ENCODE data around the gene MAPK8IP2. TPM values are rescaled to one million over a fixed set of nuclear protein-coding genes. Genes with fewer than 3 reads are reported as not detected.

Gene MAPK8IP2
- total and polyA plus RNA-seq, 2 donors (not counting 1 experiment from before 2014, with no cell fraction given), result 0.10 to 0.17 TPM

DNA sequence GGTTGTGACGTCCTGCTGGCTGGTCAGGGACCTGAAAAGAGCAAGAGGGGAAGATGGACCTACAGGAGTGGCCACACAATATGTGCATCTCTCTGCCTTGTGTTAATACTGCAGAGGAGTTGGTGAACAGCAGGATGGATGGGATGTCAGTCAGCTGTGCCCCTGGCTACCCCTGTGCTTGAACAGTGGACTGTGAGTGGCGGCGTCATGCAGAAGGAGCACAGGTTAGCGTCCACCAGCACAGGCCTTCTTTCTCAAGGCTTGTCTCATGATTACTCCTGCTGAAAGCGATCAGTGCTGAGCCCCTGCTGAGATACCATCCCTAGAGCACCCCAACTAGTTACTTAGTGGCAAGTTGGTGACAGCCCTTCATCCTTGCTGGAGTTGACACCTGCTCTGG lies 14.2 kb upstream of the MAPK8IP2 start:
- Histone ChIP-seq H3K9me3 (ENCODE audit: control insufficient read depth, insufficient read depth, low read depth, low read length) (no peaks in the 10 kb centered on the region), H3K9ac (ENCODE audit: insufficient read depth, low read length) (no peak overlapping the region), H4K20me1 (ENCODE audit: control insufficient read depth, extremely low read depth, insufficient read depth, low read length) (no peaks in the 10 kb centered on the region), H3K4me3 (replicated peaks in 1 of 4; ENCODE audit: control extremely low read depth in 1 of 4, insufficient read depth in 1 of 4, low read depth in 3 of 4, low read length in 4 of 4) (no peak overlapping the region), H3K36me3 (ENCODE audit: control insufficient read depth, insufficient read depth, low read length) (no peaks in the 10 kb centered on the region), H3K27me3 (ENCODE audit: control insufficient read depth, insufficient read depth, low read length) (no peaks in the 10 kb centered on the region), H2AFZ (ENCODE audit: low read length) (no peak overlapping the region), H3K4me1 (ENCODE audit: control insufficient read depth, extremely low read depth, insufficient read depth, low read length) (no peaks in the 10 kb centered on the region), H3K27ac (ENCODE audit: insufficient read depth, low read length) (no peak overlapping the region), H3K4me2 (ENCODE audit: extremely low read depth, insufficient read depth, low read length) (no peak overlapping the region), H3K79me2 (ENCODE audit: control insufficient read depth, insufficient read depth, low read length) (peaks cover 2% of the 10 kb centered on the region)
- no peak for DNase-seq (ENCODE audit: low read depth in 2 of 2)
- TF ChIP-seq EZH2 (IDR thresholded peaks at IDR 0.05; ENCODE audit: low read length, missing control alignments), result no peak
- TF ChIP-seq, protein P1, sequence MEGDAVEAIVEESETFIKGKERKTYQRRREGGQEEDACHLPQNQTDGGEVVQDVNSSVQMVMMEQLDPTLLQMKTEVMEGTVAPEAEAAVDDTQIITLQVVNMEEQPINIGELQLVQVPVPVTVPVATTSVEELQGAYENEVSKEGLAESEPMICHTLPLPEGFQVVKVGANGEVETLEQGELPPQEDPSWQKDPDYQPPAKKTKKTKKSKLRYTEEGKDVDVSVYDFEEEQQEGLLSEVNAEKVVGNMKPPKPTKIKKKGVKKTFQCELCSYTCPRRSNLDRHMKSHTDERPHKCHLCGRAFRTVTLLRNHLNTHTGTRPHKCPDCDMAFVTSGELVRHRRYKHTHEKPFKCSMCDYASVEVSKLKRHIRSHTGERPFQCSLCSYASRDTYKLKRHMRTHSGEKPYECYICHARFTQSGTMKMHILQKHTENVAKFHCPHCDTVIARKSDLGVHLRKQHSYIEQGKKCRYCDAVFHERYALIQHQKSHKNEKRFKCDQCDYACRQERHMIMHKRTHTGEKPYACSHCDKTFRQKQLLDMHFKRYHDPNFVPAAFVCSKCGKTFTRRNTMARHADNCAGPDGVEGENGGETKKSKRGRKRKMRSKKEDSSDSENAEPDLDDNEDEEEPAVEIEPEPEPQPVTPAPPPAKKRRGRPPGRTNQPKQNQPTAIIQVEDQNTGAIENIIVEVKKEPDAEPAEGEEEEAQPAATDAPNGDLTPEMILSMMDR (conservative IDR thresholded peaks at IDR 0.05 in 1 of 2, IDR thresholded peaks at IDR 0.05 in 1 of 2; ENCODE audit: low read depth in 1 of 2, low read length in 2 of 2), result no peak

DNA sequence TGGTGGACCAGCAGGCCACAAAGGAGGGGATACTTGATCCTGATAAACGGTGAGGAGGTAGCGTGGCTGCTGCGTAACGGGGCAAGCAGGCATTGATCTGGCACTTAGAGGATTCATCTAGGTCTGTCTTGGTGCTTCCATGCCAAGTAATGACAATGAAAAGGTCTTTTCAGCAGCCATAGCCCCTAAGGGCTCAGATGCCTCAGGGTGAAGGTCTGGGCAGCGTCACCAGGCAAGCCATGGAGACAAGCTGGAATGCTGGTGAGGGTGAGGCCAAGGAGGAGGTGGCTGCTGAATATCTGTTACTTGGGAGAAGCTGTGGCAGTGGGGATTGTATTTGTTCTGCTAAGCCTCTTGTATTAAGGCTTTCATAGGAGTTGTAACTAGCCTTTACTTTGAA lies 13.2 kb upstream of the MAPK8IP2 start:
- Histone ChIP-seq H3K79me2 (ENCODE audit: control insufficient read depth, insufficient read depth, low read length) (no peaks in the 10 kb centered on the region), H4K20me1 (ENCODE audit: control insufficient read depth, extremely low read depth, insufficient read depth, low read length) (no peaks in the 10 kb centered on the region), H2AFZ (ENCODE audit: low read length) (no peak overlapping the region), H3K27me3 (ENCODE audit: control insufficient read depth, insufficient read depth, low read length) (no peaks in the 10 kb centered on the region), H3K4me1 (ENCODE audit: control insufficient read depth, extremely low read depth, insufficient read depth, low read length) (no peaks in the 10 kb centered on the region), H3K9me3 (ENCODE audit: control insufficient read depth, insufficient read depth, low read depth, low read length) (no peaks in the 10 kb centered on the region), H3K9ac (ENCODE audit: insufficient read depth, low read length) (no peak overlapping the region), H3K36me3 (ENCODE audit: control insufficient read depth, insufficient read depth, low read length) (no peaks in the 10 kb centered on the region), H3K4me2 (ENCODE audit: extremely low read depth, insufficient read depth, low read length) (no peak overlapping the region), H3K4me3 (replicated peaks in 1 of 4; ENCODE audit: control extremely low read depth in 1 of 4, insufficient read depth in 1 of 4, low read depth in 3 of 4, low read length in 4 of 4) (no peak overlapping the region), H3K27ac (ENCODE audit: insufficient read depth, low read length) (no peak overlapping the region)
- TF ChIP-seq, protein P1 (conservative IDR thresholded peaks at IDR 0.05 in 1 of 2, IDR thresholded peaks at IDR 0.05 in 1 of 2; ENCODE audit: low read depth in 1 of 2, low read length in 2 of 2), result no peak
- TF ChIP-seq EZH2 (IDR thresholded peaks at IDR 0.05; ENCODE audit: low read length, missing control alignments), result no peak
- no peak for DNase-seq (ENCODE audit: low read depth in 2 of 2)

DNA sequence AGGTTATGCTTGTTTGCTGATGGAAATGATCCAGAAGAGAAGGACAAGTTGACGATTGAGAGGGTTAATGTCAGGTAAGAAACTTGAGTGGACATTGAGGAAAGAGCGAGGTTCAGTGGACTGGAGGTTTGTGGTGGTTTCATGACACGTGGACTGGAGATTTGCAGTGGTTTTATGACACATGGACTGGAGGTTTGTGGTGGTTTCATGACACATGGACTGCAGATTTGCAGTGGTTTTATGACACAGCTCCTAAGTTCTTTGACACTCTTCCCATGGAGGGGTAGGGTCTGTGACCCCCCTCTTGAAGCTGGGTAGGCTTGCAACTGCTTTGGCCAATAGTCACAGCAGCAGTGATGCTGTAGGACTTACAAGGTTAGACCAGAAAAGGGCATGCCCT lies 5.4 kb upstream of the MAPK8IP2 start:
- H3K9ac ChIP-seq (ENCODE audit: insufficient read depth, low read length), result no peak overlapping the region
- no peaks in the 10 kb centered on the region for H4K20me1 ChIP-seq (ENCODE audit: control insufficient read depth, extremely low read depth, insufficient read depth, low read length)
- H3K36me3 ChIP-seq (ENCODE audit: control insufficient read depth, insufficient read depth, low read length), result no peaks in the 10 kb centered on the region
- H3K4me1 ChIP-seq (ENCODE audit: control insufficient read depth, extremely low read depth, insufficient read depth, low read length), result no peaks in the 10 kb centered on the region
- H3K27ac ChIP-seq (ENCODE audit: insufficient read depth, low read length), result no peak overlapping the region
- no peak for DNase-seq (ENCODE audit: low read depth in 2 of 2)
- H3K4me2 ChIP-seq (ENCODE audit: extremely low read depth, insufficient read depth, low read length), result no peak overlapping the region
- H3K9me3 ChIP-seq (ENCODE audit: control insufficient read depth, insufficient read depth, low read depth, low read length), result no peaks in the 10 kb centered on the region
- H3K4me3 ChIP-seq (replicated peaks in 1 of 4; ENCODE audit: control extremely low read depth in 1 of 4, insufficient read depth in 1 of 4, low read depth in 3 of 4, low read length in 4 of 4), result no peak overlapping the region
- TF ChIP-seq EZH2 (IDR thresholded peaks at IDR 0.05; ENCODE audit: low read length, missing control alignments), result no peak
- TF ChIP-seq, protein P1 (conservative IDR thresholded peaks at IDR 0.05 in 1 of 2, IDR thresholded peaks at IDR 0.05 in 1 of 2; ENCODE audit: low read depth in 1 of 2, low read length in 2 of 2), result no peak
- no peaks in the 10 kb centered on the region for H3K79me2 ChIP-seq (ENCODE audit: control insufficient read depth, insufficient read depth, low read length)
- H2AFZ ChIP-seq (ENCODE audit: low read length), result no peak overlapping the region
- H3K27me3 ChIP-seq (ENCODE audit: control insufficient read depth, insufficient read depth, low read length), result peaks cover 4% of the 10 kb centered on the region
